Vagina (tissue), 2 donors: ENCODE measurements around the gene POC1B.

Experiments used
- POLR2A ChIP-seq, 2 donors: fragments of 450-650 bp; IDR thresholded peaks; one replicate each; pipeline ENCODE4 v1.6.1; 2017; ENCODE audit warnings: antibody characterized with exemption in 2 of 2, mild to moderate bottlenecking in 2 of 2, moderate library complexity in 2 of 2
- POLR2AphosphoS5 ChIP-seq, 2 donors: sonication (generic); formaldehyde crosslinking; IDR thresholded peaks; one replicate each; pipeline ENCODE4 v1.9.0; 2017; ENCODE audit warnings: antibody characterized with exemption in 2 of 2, mild to moderate bottlenecking in 2 of 2, low read depth in 1 of 2; ENCODE audit not compliant: insufficient read depth in 1 of 2
- TF ChIP-seq, protein P1 (sequence below), 3 experiments: fragments of 450-650 bp in 2 of 3; fragments of 200-600 bp in 1 of 3; sonication (generic) in 1 of 3; IDR thresholded peaks; one replicate each; pipeline ENCODE4 v1.5.1; 2017 to 2019; ENCODE audit warnings: antibody characterized with exemption in 3 of 3, mild to moderate bottlenecking in 2 of 3, moderate library complexity in 2 of 3

DNA sequence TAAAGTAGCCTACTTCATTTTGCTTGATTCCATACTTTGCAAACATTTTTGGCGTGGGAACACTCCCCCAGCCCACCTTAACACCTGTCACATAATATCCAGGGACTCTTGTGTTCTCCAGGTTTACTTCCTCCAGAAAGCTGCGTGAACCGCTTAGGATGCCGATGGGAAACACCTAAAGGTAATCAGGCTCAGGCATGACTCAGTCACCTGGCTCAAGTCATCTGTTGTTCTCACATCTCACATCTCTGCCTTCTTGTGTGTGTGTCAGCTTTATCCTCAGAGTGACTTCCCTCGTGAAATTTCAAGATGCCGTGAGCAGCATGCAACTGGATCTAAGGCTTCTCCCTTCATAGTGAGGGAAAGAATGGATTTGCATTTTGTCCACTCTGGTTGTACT lies 125.4 kb downstream of the POC1B start:
- TF ChIP-seq, protein P1, sequence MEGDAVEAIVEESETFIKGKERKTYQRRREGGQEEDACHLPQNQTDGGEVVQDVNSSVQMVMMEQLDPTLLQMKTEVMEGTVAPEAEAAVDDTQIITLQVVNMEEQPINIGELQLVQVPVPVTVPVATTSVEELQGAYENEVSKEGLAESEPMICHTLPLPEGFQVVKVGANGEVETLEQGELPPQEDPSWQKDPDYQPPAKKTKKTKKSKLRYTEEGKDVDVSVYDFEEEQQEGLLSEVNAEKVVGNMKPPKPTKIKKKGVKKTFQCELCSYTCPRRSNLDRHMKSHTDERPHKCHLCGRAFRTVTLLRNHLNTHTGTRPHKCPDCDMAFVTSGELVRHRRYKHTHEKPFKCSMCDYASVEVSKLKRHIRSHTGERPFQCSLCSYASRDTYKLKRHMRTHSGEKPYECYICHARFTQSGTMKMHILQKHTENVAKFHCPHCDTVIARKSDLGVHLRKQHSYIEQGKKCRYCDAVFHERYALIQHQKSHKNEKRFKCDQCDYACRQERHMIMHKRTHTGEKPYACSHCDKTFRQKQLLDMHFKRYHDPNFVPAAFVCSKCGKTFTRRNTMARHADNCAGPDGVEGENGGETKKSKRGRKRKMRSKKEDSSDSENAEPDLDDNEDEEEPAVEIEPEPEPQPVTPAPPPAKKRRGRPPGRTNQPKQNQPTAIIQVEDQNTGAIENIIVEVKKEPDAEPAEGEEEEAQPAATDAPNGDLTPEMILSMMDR (IDR thresholded peaks at IDR 0.05) = no peak
- TF ChIP-seq POLR2A (IDR thresholded peaks at IDR 0.05) (no peak), POLR2AphosphoS5 (IDR thresholded peaks at IDR 0.05; ENCODE audit: insufficient read depth in 1 of 2, low read depth in 1 of 2) (no peak)
